Adrenal gland (tissue), 12 donors: ENCODE data around the gene PIGBOS1. TPM values are rescaled to one million over a fixed set of nuclear protein-coding genes. Genes with fewer than 3 reads are reported as not detected.

Experiments
- DNase-seq, 7 donors: peaks; one replicate each; pipeline ENCODE4 v3.0.0-alpha.2; 2019 to 2020
- H3K27ac ChIP-seq, 5 donors: fragments of 200-600 bp; sonication (generic) in 4 of 5; 1 replicate in 3 of 5; 2 replicates in 2 of 5; pipeline versions ENCODE4 v1.5.1 to v1.8.0; 2016 to 2020; ENCODE audit warnings: mild to moderate bottlenecking in 1 of 5
- H3K27me3 ChIP-seq: fragments of 200-600 bp; 2 replicates; pipeline ENCODE4 v1.8.0; 2021
- H3K36me3 ChIP-seq, 2 donors: fragments of 200-600 bp; replicated peaks in 1 of 2; 1 replicate in 1 of 2; 2 replicates in 1 of 2; pipeline versions ENCODE4 v1.5.1 to v1.8.0; 2018 to 2022
- H3K4me1 ChIP-seq, 2 donors: fragments of 200-600 bp; replicated peaks in 1 of 2; 1 replicate in 1 of 2; 2 replicates in 1 of 2; pipeline versions ENCODE4 v1.5.1 to v1.8.0; 2018 to 2021
- H3K4me3 ChIP-seq, 4 donors: fragments of 200-600 bp; sonication (generic) in 3 of 4; one replicate each; pipeline ENCODE4 v1.5.1; 2016 to 2018
- H3K9me3 ChIP-seq, 3 donors: fragments of 200-600 bp; sonication (generic) in 1 of 3; replicated peaks in 1 of 3; 1 replicate in 2 of 3; 2 replicates in 1 of 3; pipeline versions ENCODE4 v1.5.1 to v1.8.0; 2016 to 2021
- CTCF ChIP-seq, 6 experiments: fragments of 450-650 bp in 4 of 6; fragments of 200-600 bp in 2 of 6; sonication (generic) in 1 of 6; IDR thresholded peaks; 1 replicate in 5 of 6; 2 replicates in 1 of 6; pipeline versions ENCODE4 v1.5.1 to v1.8.0; 2016 to 2021; ENCODE audit warnings: antibody characterized with exemption in 6 of 6, mild to moderate bottlenecking in 2 of 6, moderate library complexity in 1 of 6
- POLR2A ChIP-seq, 2 donors: fragments of 450-650 bp; IDR thresholded peaks; one replicate each; pipeline ENCODE4 v1.6.1; 2017; ENCODE audit warnings: antibody characterized with exemption in 2 of 2, mild to moderate bottlenecking in 2 of 2, moderate library complexity in 1 of 2
- WGBS, 4 donors: extraction: QIAGEN DNeasy Blood & Tissue Kit in 2 of 4; methylation state at CpG; one replicate each; pipeline versions ENCODE4 v1.1.5 to v1.1.7; 2013 to 2017; 5-methylcytosine and 5-hydroxymethylcytosine counted together
- intact Hi-C, 2 donors: fragments of 100-400 bp; cut with DNase I; formaldehyde crosslinking; loops; one replicate each; pipeline versions ENCODE4 v1.14.1 to v1.15.0; 2022 to 2023
- polyA plus RNA-seq, 3 donors: library from polyadenylated mRNA; stranded (reverse); fragments of 200-250 nt in 2 of 3; fragments of 350-450 nt in 1 of 3; fragmentation: Illumina TruSeq in 1 of 3; extraction: RNeasy Lipid Tissue Mini Kit (QIAGEN cat#74804) in 1 of 3; gene quantifications; one replicate each; pipeline ENCODE4 v1.2.3, GENCODE V29; 2013 to 2014
- total RNA-seq, 9 donors: library from RNA; depleted of rRNA in 4 of 9; stranded (reverse); fragments of >200 nt in 4 of 9; fragments of 120-200 nt in 1 of 9; fragmentation: NEBNext Ultra II Directional in 1 of 9; extraction: Animal tissue kit (Norgen Biotek cat#: 25700) in 1 of 9; gene quantifications; one replicate each; pipeline versions ENCODE4 v1.1.0 to v1.2.4, GENCODE V29; 2013 to 2023
- donor health status: healthy with polysubstance abuse.
- donor health status: Bipolar disorder and iron deficiency.
- donor health status: DM: yes; HTN: yes; CAD: no.
- donor health status: DM: no; HTN: no; CAD: no.
- donor health status: DM: no; HTN: no; CAD: no.
- donor health status: DM: yes; HTN: yes; CAD: no.

Gene PIGBOS1
- total and polyA plus RNA-seq, 12 donors, result 11.1 to 22.0 (median 15.8) TPM

GRCh38 chr15:55334371-55334770 lies 15.4 kb upstream of the PIGBOS1 start:
- intact Hi-C loops, result no loop called here
- H3K27ac ChIP-seq, result no peak overlapping the region
- TF ChIP-seq POLR2A (IDR thresholded peaks at IDR 0.05) (no peak), CTCF (IDR thresholded peaks at IDR 0.05) (no peak)
- peaks cover 0 to 14% of the 10 kb centered on the region in 2 donors for H3K36me3 ChIP-seq
- WGBS, 4 donors, result 88 to 95% (median 94%) methylated on average over 5 of the region's 5 CpGs
- H3K4me1 ChIP-seq, result no peaks in the 10 kb centered on the region
- H3K4me3 ChIP-seq, result no peak overlapping the region
- H3K27me3 ChIP-seq, result no peaks in the 10 kb centered on the region
- DNase-seq, result no peak
- H3K9me3 ChIP-seq, result no peaks in the 10 kb centered on the region

GRCh38 chr15:55327387-55327786 lies 8.5 kb upstream of the PIGBOS1 start:
- H3K4me3 ChIP-seq, result no peak overlapping the region
- TF ChIP-seq CTCF (IDR thresholded peaks at IDR 0.05) (no peak), POLR2A (IDR thresholded peaks at IDR 0.05) (no peak)
- no peak for DNase-seq
- WGBS, 4 donors, result 74 to 81% (median 75%) methylated on average over 1 of the region's 1 CpG
- H3K27me3 ChIP-seq, result no peaks in the 10 kb centered on the region
- intact Hi-C loops, result no loop called here
- H3K4me1 ChIP-seq, result no peaks in the 10 kb centered on the region
- no peaks in the 10 kb centered on the region for H3K36me3 ChIP-seq
- H3K9me3 ChIP-seq, result no peaks in the 10 kb centered on the region
- H3K27ac ChIP-seq, result no peak overlapping the region

- Histone ChIP-seq H3K27ac (no peak overlapping the region), H3K4me1 (peaks cover 4 to 20% of the 10 kb centered on the region in 2 donors), H3K9me3 (no peaks in the 10 kb centered on the region), H3K27me3 (no peaks in the 10 kb centered on the region), H3K36me3 (no peaks in the 10 kb centered on the region), H3K4me3 (no peak overlapping the region)
- 82 to 93% (median 86%) methylated on average over 5 of the region's 5 CpGs for WGBS, 4 donors
- intact Hi-C loops, result no loop called here
- DNase-seq, result no peak
- TF ChIP-seq POLR2A (IDR thresholded peaks at IDR 0.05), result no peak
- no peak for TF ChIP-seq CTCF (IDR thresholded peaks at IDR 0.05)
These were observed 3.5 kb upstream of the PIGBOS1 start for GRCh38 chr15:55322467-55322866.

- Histone ChIP-seq H3K27ac (no peak overlapping the region), H3K36me3 (no peaks in the 10 kb centered on the region), H3K4me1 (peaks cover 4 to 32% of the 10 kb centered on the region in 2 donors), H3K4me3 (no peak overlapping the region), H3K27me3 (no peaks in the 10 kb centered on the region), H3K9me3 (no peaks in the 10 kb centered on the region)
- no peak for DNase-seq
- no peak for TF ChIP-seq POLR2A (IDR thresholded peaks at IDR 0.05)
- TF ChIP-seq CTCF (IDR thresholded peaks at IDR 0.05), result no peak
- intact Hi-C loops, result no loop called here
- WGBS, 4 donors, result 76 to 91% (median 85%) methylated on average over 1 of the region's 1 CpG
These were observed 2.0 kb upstream of the PIGBOS1 start for GRCh38 chr15:55320963-55321362.
